ENCODE measurements around the gene SAFB. TPM values are rescaled to one million over a fixed set of nuclear protein-coding genes. Genes with fewer than 3 reads are reported as not detected.

SAFB gene
- total RNA-seq, 1 experiment from 2014 or later: 135 TPM

Other genes starting within 250 kb of the SAFB start
- gene ZNRF4, start 167.7 kb upstream of the SAFB start, total RNA-seq (2022): not detected in 2 replicates
- gene TINCR, start 55.1 kb upstream of the SAFB start, total RNA-seq (2022): 0.20 and 0.21 TPM in 2 replicates
- gene SAFB2, start 307 bp upstream of the SAFB start, total RNA-seq (2022): 98.6 and 118 TPM in 2 replicates
- 51.5 and 73.0 TPM in 2 replicates for gene MICOS13, start 57.4 kb downstream of the SAFB start, total RNA-seq (2022)
- 4.1 and 5.5 TPM in 2 replicates for gene HSD11B1L, start 57.9 kb downstream of the SAFB start, total RNA-seq (2022)
- gene RPL36, start 67.2 kb downstream of the SAFB start, total RNA-seq (2022): 1,569 and 1,807 TPM in 2 replicates
- 219 and 254 TPM in 2 replicates for gene LONP1, start 97.1 kb downstream of the SAFB start, total RNA-seq (2022)
- gene CATSPERD, start 97.6 kb downstream of the SAFB start, total RNA-seq (2022): not detected in 2 replicates
- gene PRR22, start 161.7 kb downstream of the SAFB start, total RNA-seq (2022): 6.4 and 9.4 TPM in 2 replicates
- gene DUS3L, start 168.1 kb downstream of the SAFB start, total RNA-seq (2022): 53.5 and 77.6 TPM in 2 replicates
- 0.56 and 0.75 TPM in 2 replicates for gene NRTN, start 182.0 kb downstream of the SAFB start, total RNA-seq (2022)
- gene FUT6, start 216.6 kb downstream of the SAFB start, total RNA-seq (2022): not detected in 2 replicates
- gene FUT3, start 228.4 kb downstream of the SAFB start, total RNA-seq (2022): 0.22 and 0.51 TPM in 2 replicates
- gene FUT5, start 247.5 kb downstream of the SAFB start, total RNA-seq (2022): not detected in 2 replicates

Measured in MCF 10A (cell line).